Mesendoderm (in vitro differentiated cells): Measurements from ENCODE around the gene BRME1.

ENCODE experiments used
- DNase-seq: peaks from one replicate; pipeline ENCODE4 v3.0.0; 2013
- H2AK5ac ChIP-seq: 2 replicates; pipeline ENCODE4 v1.6.1; 2013; ENCODE audit warnings: low read length, inconsistent platforms
- H2BK120ac ChIP-seq: 2 replicates; pipeline ENCODE4 v1.6.1; 2013; ENCODE audit warnings: low read depth, mild to moderate bottlenecking, low read length, moderate library complexity, mixed read lengths
- H2BK15ac ChIP-seq: replicated peaks from 2 replicates; pipeline ENCODE4 v1.6.1; 2013; ENCODE audit warnings: low read depth, mild to moderate bottlenecking, moderate library complexity
- H2BK5ac ChIP-seq: 2 replicates; pipeline ENCODE4 v1.6.1; 2013; ENCODE audit warnings: low read length, inconsistent platforms
- H3K18ac ChIP-seq: 2 replicates; pipeline ENCODE4 v1.6.1; 2013; ENCODE audit warnings: mild to moderate bottlenecking, low read length, mixed read lengths
- H3K23ac ChIP-seq: one replicate; pipeline ENCODE4 v1.6.1; 2013; ENCODE audit warnings: low read length
- H3K27ac ChIP-seq: 2 replicates; pipeline ENCODE4 v1.5.1; 2013; ENCODE audit warnings: low read depth, mild to moderate bottlenecking, inconsistent platforms, low read length, moderate library complexity
- H3K27me3 ChIP-seq: 2 replicates; pipeline ENCODE4 v1.6.1; 2013; ENCODE audit warnings: low read length, control low read depth, mild to moderate bottlenecking, inconsistent platforms; ENCODE audit not compliant: insufficient read depth, poor library complexity
- H3K36me3 ChIP-seq: 2 replicates; pipeline ENCODE4 v1.6.1; 2013; ENCODE audit warnings: low read length, inconsistent platforms; ENCODE audit not compliant: control insufficient read depth, insufficient read depth
- H3K4ac ChIP-seq: one replicate; pipeline ENCODE4 v1.6.1; 2013; ENCODE audit warnings: low read depth, mild to moderate bottlenecking, low read length, moderate library complexity
- H3K4me1 ChIP-seq: 2 replicates; pipeline ENCODE4 v1.6.1; 2013; ENCODE audit warnings: low read depth, low read length, inconsistent platforms; ENCODE audit not compliant: control insufficient read depth
- H3K4me2 ChIP-seq: 2 replicates; pipeline ENCODE4 v1.6.1; 2013; ENCODE audit warnings: low read length
- H3K4me3 ChIP-seq: 2 replicates; pipeline ENCODE4 v1.5.1; 2013; ENCODE audit warnings: mild to moderate bottlenecking, low read length
- H3K56ac ChIP-seq: one replicate; pipeline ENCODE4 v1.6.1; 2013; ENCODE audit warnings: low read length
- H3K79me1 ChIP-seq: 2 replicates; pipeline ENCODE4 v1.6.1; 2013; ENCODE audit warnings: low read length, inconsistent platforms
- H3K79me2 ChIP-seq: 2 replicates; pipeline ENCODE4 v1.6.1; 2013; ENCODE audit warnings: mild to moderate bottlenecking, low read length; ENCODE audit not compliant: control insufficient read depth, insufficient read depth
- H3K9ac ChIP-seq: 2 replicates; pipeline ENCODE4 v1.6.1; 2013; ENCODE audit warnings: low read length, inconsistent platforms
- H4K5ac ChIP-seq: one replicate; pipeline ENCODE4 v1.6.1; 2013; ENCODE audit warnings: low read length
- H4K8ac ChIP-seq: one replicate; pipeline ENCODE4 v1.6.1; 2013; ENCODE audit warnings: low read depth, mild to moderate bottlenecking, control low read depth, low read length, moderate library complexity
- WGBS: extraction: QIAGEN DNeasy Blood & Tissue Kit; methylation state at CpG from one replicate; pipeline ENCODE4 v1.1.7; 2013; ENCODE audit warnings: low lambda C conversion rate, missing lambda C conversion rate; ENCODE audit not compliant: insufficient coverage; ENCODE audit errors: extremely low coverage; 5-methylcytosine and 5-hydroxymethylcytosine counted together

The BRME1 gene

GRCh38 chr19:13914777-13915176 is 8.9 kb upstream of the BRME1 start:
- no CpG with 5 or more reads among the region's 3 CpGs for WGBS
- Histone ChIP-seq H3K79me2 (no peaks in the 10 kb centered on the region), H3K79me1 (no peaks in the 10 kb centered on the region), H3K23ac (no peak overlapping the region), H3K4me2 (no peak overlapping the region), H2BK15ac (no peak overlapping the region), H3K56ac (no peak overlapping the region), H3K36me3 (peaks cover 2% of the 10 kb centered on the region), H4K8ac (no peak overlapping the region), H4K5ac (no peak overlapping the region), H3K18ac (no peak overlapping the region), H3K9ac (no peak overlapping the region), H3K27me3 (no peaks in the 10 kb centered on the region), H2AK5ac (no peak overlapping the region), H3K4me3 (no peak overlapping the region), H2BK5ac (no peak overlapping the region), H2BK120ac (no peak overlapping the region), H3K4me1 (no peaks in the 10 kb centered on the region), H3K4ac (no peak overlapping the region), H3K27ac (no peak overlapping the region)
- DNase-seq: no peak

GRCh38 chr19:13913352-13913751 is 7.4 kb upstream of the BRME1 start:
- Histone ChIP-seq H3K9ac (no peak overlapping the region), H2BK15ac (no peak overlapping the region), H3K18ac (no peak overlapping the region), H3K79me1 (no peaks in the 10 kb centered on the region), H4K8ac (no peak overlapping the region), H3K23ac (no peak overlapping the region), H3K27me3 (no peaks in the 10 kb centered on the region), H2BK120ac (no peak overlapping the region), H3K4ac (no peak overlapping the region), H4K5ac (no peak overlapping the region), H3K4me2 (no peak overlapping the region), H3K79me2 (no peaks in the 10 kb centered on the region), H3K27ac (no peak overlapping the region), H3K36me3 (peaks cover 2% of the 10 kb centered on the region), H3K4me3 (no peak overlapping the region), H2BK5ac (no peak overlapping the region), H3K56ac (no peak overlapping the region), H3K4me1 (no peaks in the 10 kb centered on the region), H2AK5ac (no peak overlapping the region)
- no peak for DNase-seq
- no CpG with 5 or more reads among the region's 17 CpGs for WGBS

- Histone ChIP-seq H3K27ac (no peak overlapping the region), H3K79me2 (no peaks in the 10 kb centered on the region), H2AK5ac (no peak overlapping the region), H3K56ac (no peak overlapping the region), H4K5ac (no peak overlapping the region), H3K18ac (no peak overlapping the region), H3K23ac (no peak overlapping the region), H3K4me3 (no peak overlapping the region), H3K4ac (no peak overlapping the region), H3K79me1 (no peaks in the 10 kb centered on the region), H3K27me3 (no peaks in the 10 kb centered on the region), H4K8ac (no peak overlapping the region), H3K36me3 (peaks cover 2% of the 10 kb centered on the region), H2BK5ac (no peak overlapping the region), H3K9ac (no peak overlapping the region), H2BK120ac (no peak overlapping the region), H3K4me2 (no peak overlapping the region), H2BK15ac (no peak overlapping the region), H3K4me1 (no peaks in the 10 kb centered on the region)
- WGBS: no CpG with 5 or more reads among the region's 2 CpGs
- no peak for DNase-seq
These were observed 3.5 kb upstream of the BRME1 start for GRCh38 chr19:13909430-13909829.

GRCh38 chr19:13908674-13909073 is 2.8 kb upstream of the BRME1 start:
- DNase-seq: no peak
- H2BK120ac ChIP-seq: no peak overlapping the region
- no peak overlapping the region for H3K56ac ChIP-seq
- H2BK15ac ChIP-seq: no peak overlapping the region
- H3K18ac ChIP-seq: no peak overlapping the region
- H3K27ac ChIP-seq: no peak overlapping the region
- WGBS: no CpG with 5 or more reads among the region's 8 CpGs
- no peak overlapping the region for H3K4me2 ChIP-seq
- no peak overlapping the region for H3K4me3 ChIP-seq
- no peaks in the 10 kb centered on the region for H3K4me1 ChIP-seq
- no peak overlapping the region for H3K4ac ChIP-seq
- no peak overlapping the region for H2BK5ac ChIP-seq
- no peaks in the 10 kb centered on the region for H3K79me2 ChIP-seq
- no peak overlapping the region for H4K8ac ChIP-seq
- H3K79me1 ChIP-seq: no peaks in the 10 kb centered on the region
- H2AK5ac ChIP-seq: no peak overlapping the region
- H3K36me3 ChIP-seq: peaks cover 2% of the 10 kb centered on the region
- H3K27me3 ChIP-seq: no peaks in the 10 kb centered on the region
- H3K23ac ChIP-seq: no peak overlapping the region
- no peak overlapping the region for H3K9ac ChIP-seq
- no peak overlapping the region for H4K5ac ChIP-seq

- Histone ChIP-seq H3K4ac (no peak overlapping the region), H4K5ac (no peak overlapping the region), H3K79me2 (no peaks in the 10 kb centered on the region), H3K36me3 (no peaks in the 10 kb centered on the region), H3K56ac (peak overlapping the region; percentile 96), H2BK15ac (no peak overlapping the region), H2BK5ac (no peak overlapping the region), H3K27me3 (no peaks in the 10 kb centered on the region), H3K4me1 (no peaks in the 10 kb centered on the region), H4K8ac (no peak overlapping the region), H2BK120ac (no peak overlapping the region), H3K27ac (no peak overlapping the region), H3K4me3 (no peak overlapping the region), H3K18ac (no peak overlapping the region), H2AK5ac (no peak overlapping the region), H3K23ac (no peak overlapping the region), H3K79me1 (no peaks in the 10 kb centered on the region), H3K4me2 (peak overlapping the region; percentile 87), H3K9ac (peak overlapping the region; percentile 89)
- DNase-seq: no peak
- WGBS: no CpG with 5 or more reads among the region's 5 CpGs
These were observed 993 bp upstream of the BRME1 start for GRCh38 chr19:13906910-13907309.

GRCh38 chr19:13906521-13906904 is 596 bp upstream of the BRME1 start:
- Histone ChIP-seq H2BK15ac (no peak overlapping the region), H3K4ac (no peak overlapping the region), H3K79me1 (no peaks in the 10 kb centered on the region), H3K27me3 (no peaks in the 10 kb centered on the region), H3K4me1 (no peaks in the 10 kb centered on the region), H3K36me3 (no peaks in the 10 kb centered on the region), H4K8ac (no peak overlapping the region), H3K4me3 (peak overlapping the region; percentile 86), H3K23ac (no peak overlapping the region), H2BK120ac (no peak overlapping the region), H2AK5ac (no peak overlapping the region), H3K9ac (peak overlapping the region; percentile 89), H3K18ac (no peak overlapping the region), H3K4me2 (peak overlapping the region; percentile 87), H3K56ac (peak overlapping the region; percentile 96), H4K5ac (no peak overlapping the region), H3K79me2 (no peaks in the 10 kb centered on the region), H3K27ac (no peak overlapping the region), H2BK5ac (no peak overlapping the region)
- no peak for DNase-seq
- no CpG with 5 or more reads among the region's 13 CpGs for WGBS
